Spinal cord (tissue), 4 donors: ENCODE results near the gene RAI1. TPM values are rescaled to one million over a fixed set of nuclear protein-coding genes. Genes with fewer than 3 reads are reported as not detected.

Source experiments
- polyA plus RNA-seq, 2 donors: library from polyadenylated mRNA; unstranded; fragments of 120-200 nt; gene quantifications; one replicate each; pipeline ENCODE4 v1.2.1, GENCODE V29; 2013; ENCODE audit not compliant: insufficient read length in 2 of 2
- small RNA-seq: library from RNA; depleted of rRNA; stranded (forward); fragments of <200 nt; gene quantifications from one replicate; pipeline ENCODE3, GENCODE V24; 2014; ENCODE audit warnings: low replicate concordance
- total RNA-seq, 2 donors: library from RNA; depleted of rRNA in 1 of 2; stranded (reverse); fragments of 120-200 nt in 1 of 2; fragments of >200 nt in 1 of 2; gene quantifications; one replicate each; pipeline versions ENCODE4 v1.2.3 to v1.2.4, GENCODE V29; 2013 to 2014

The RAI1 gene
- total and polyA plus RNA-seq, 4 donors: 12.5 to 45.2 (median 25.3) TPM

Small RNA genes within 50 kb of the gene (small RNA-seq; reads per million reads assigned to genes)
- gene MIR33B (1.7 reads per million, percentile 88 among the genes with 10 or more reads in this experiment), gene MIR6777 (0.28 reads per million, percentile 24 among the genes with 10 or more reads in this experiment), gene RF02177 (not detected), gene RF02178 (not detected)

Other genes with a start within 250 kb of the RAI1 start
- gene MED9, start 204.5 kb upstream of the RAI1 start, total RNA-seq: 10 to 100 TPM; 12.3 to 15.2 TPM
- 10 to 100 TPM; 21.3 to 22.7 TPM for gene MED9, start 204.5 kb upstream of the RAI1 start, polyA plus RNA-seq
- gene RASD1, start 185.1 kb upstream of the RAI1 start, total RNA-seq: 1 to 10 TPM; 3.2 to 6.8 TPM
- 10 to 100 TPM; 13.5 to 14.6 TPM for gene RASD1, start 185.1 kb upstream of the RAI1 start, polyA plus RNA-seq
- 10 to 100 TPM; 28.5 to 44.0 TPM for gene PEMT, start 89.8 kb upstream of the RAI1 start, total RNA-seq
- 10 to 100 TPM; 43.9 to 48.3 TPM for gene PEMT, start 89.8 kb upstream of the RAI1 start, polyA plus RNA-seq
- gene SREBF1, start 155.5 kb downstream of the RAI1 start, total RNA-seq: 10 to 100 TPM; 27.5 to 30.9 TPM
- gene SREBF1, start 155.5 kb downstream of the RAI1 start, polyA plus RNA-seq: 10 to 100 TPM; 60.8 to 71.8 TPM